ENCODE measurements around the gene TRIP10.

DNA sequence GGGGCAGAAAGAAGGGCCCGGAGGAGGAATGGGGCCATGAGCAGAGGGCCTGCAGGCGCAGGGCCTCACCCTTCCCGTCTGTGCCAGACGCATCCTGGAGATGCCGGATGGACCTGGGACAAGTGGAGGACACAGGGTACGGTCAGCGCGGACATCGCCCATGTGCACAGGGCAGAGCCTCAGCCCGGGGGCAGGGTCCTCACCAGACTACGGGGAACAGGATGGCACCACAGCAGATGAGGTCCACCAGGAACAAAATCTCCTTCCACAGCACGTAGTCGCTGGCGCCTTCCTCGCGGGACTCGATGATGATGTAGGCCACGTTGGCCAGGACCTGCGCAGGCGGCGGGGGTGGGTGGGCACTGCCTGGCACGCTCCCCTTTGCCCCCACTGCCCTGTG is 7.7 kb upstream of the TRIP10 start:
- TF ChIP-seq POLR2A (IDR thresholded peaks at IDR 0.05) (no peak), POLR2AphosphoS5 (IDR thresholded peaks at IDR 0.05) (no peak)
- TF ChIP-seq, protein P1, sequence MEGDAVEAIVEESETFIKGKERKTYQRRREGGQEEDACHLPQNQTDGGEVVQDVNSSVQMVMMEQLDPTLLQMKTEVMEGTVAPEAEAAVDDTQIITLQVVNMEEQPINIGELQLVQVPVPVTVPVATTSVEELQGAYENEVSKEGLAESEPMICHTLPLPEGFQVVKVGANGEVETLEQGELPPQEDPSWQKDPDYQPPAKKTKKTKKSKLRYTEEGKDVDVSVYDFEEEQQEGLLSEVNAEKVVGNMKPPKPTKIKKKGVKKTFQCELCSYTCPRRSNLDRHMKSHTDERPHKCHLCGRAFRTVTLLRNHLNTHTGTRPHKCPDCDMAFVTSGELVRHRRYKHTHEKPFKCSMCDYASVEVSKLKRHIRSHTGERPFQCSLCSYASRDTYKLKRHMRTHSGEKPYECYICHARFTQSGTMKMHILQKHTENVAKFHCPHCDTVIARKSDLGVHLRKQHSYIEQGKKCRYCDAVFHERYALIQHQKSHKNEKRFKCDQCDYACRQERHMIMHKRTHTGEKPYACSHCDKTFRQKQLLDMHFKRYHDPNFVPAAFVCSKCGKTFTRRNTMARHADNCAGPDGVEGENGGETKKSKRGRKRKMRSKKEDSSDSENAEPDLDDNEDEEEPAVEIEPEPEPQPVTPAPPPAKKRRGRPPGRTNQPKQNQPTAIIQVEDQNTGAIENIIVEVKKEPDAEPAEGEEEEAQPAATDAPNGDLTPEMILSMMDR (IDR thresholded peaks at IDR 0.05), result no peak
